Measurements from ENCODE around the gene TBX21.
A peak's percentile ranks its signal among the peaks of the same experiment; 100 is the strongest.

Gene TBX21

GRCh38 chr17:47774987-47775580 lies 42.0 kb downstream of the TBX21 start:
- DNase-seq = peak; percentile 34 to 54 (median 52)

- DNase-seq = peak; percentile 57 to 72 (median 58)
These were observed 43.5 kb downstream of the TBX21 start for GRCh38 chr17:47776330-47777197.

GRCh38 chr17:47778184-47778635 lies 45.2 kb downstream of the TBX21 start:
- DNase-seq = no peak

GRCh38 chr17:47781397-47781796 lies 48.4 kb downstream of the TBX21 start:
- DNase-seq = no peak

GRCh38 chr17:47785538-47786123 lies 52.6 kb downstream of the TBX21 start:
- peak in 2 of 3 donors; percentile 28 to 45 for DNase-seq

GRCh38 chr17:47789611-47790561 lies 56.9 kb downstream of the TBX21 start:
- DNase-seq = peak; percentile 64 to 85 (median 67)

- peak; percentile 27 to 44 (median 34) for DNase-seq
These were observed 58.0 kb downstream of the TBX21 start for GRCh38 chr17:47791025-47791424.

- DNase-seq = no peak
These were observed 59.4 kb downstream of the TBX21 start for GRCh38 chr17:47792457-47792856.

- DNase-seq = no peak
These were observed 59.9 kb downstream of the TBX21 start for GRCh38 chr17:47792979-47793378.

All from suppressor macrophage treated with lipopolysaccharide for 1 hour (primary cell).